GM19238 (cell line): Measurements from ENCODE around the gene PDP2.
"Not testable (repeated sequence)": the region's sequence is repeated elsewhere in the genome, so short reads cannot be mapped to it uniquely, and the experiment has no call there.

Source experiments
- DNase-seq: peaks from one replicate; pipeline ENCODE4 v3.0.0; 2011; ENCODE audit warnings: low spot score; ENCODE audit not compliant: insufficient read length

Gene PDP2

DNA sequence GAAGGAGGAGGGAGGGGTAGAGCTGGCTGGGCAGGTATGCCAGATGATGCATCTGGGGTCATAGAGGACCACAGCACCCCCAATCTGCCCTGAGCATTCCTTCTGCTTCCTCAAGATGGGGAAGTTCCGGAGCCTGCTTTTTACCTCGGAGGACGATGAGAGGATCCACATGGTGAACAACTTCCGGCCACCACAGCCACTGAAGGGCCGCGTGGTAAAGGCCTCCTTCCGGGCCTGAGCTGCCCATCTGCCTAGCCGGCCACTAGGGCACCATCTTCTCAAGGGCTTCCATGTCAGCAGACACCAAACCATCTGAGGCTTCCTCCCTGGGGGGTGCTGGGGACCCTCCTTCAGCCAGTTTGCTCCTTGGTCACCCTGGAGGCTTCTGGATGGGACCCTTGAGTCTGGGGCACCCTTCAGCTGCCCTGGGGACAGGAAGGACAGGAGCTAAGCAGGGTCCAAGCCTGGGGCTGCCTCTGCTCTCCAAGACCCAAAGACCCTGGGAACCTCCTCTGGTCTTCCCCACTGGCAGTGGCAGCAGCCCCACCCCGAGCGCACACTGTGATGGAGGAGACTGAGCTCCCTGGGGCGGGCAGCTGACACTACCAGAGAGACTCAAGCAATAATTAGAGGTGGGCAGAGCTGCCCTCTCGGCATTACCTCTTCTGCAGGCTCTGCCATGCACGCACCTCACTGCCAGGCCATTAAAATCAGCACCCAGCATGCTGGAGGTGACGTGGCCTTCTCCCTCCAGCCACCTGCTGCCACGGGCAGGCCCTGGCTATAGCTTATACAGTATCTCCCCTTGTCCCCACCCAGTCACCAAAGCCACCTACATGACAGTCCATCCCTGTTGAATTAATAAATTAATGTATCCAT, 26.8 kb upstream of the PDP2 start:
- no peak for DNase-seq

DNA sequence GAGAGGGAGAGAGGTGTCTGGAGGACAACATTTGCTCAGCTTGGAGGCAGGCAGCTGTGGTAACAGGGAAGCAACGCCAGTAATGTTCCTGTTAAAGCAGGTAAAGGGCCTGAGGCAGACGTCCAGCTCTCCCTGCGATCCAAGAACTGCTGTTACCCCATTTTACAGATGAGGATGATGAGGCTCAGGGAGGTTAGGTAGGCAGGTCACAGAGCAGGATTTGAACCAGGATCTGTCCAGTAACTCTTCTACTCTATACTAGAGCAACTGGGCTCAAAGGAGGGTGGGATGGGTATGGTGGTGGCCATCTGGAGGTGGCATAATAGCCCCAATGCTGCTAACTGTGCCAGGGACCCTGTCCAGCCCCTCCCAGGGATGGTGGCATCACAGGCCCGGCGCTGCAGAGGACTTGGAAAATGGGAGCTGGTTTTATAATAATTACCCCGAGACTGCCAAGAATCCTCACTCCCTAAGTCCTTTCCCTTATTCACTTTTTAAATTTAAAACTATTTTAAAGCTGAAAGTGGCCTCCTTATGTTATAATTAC, 24.1 kb upstream of the PDP2 start:
- no peak for DNase-seq

DNA sequence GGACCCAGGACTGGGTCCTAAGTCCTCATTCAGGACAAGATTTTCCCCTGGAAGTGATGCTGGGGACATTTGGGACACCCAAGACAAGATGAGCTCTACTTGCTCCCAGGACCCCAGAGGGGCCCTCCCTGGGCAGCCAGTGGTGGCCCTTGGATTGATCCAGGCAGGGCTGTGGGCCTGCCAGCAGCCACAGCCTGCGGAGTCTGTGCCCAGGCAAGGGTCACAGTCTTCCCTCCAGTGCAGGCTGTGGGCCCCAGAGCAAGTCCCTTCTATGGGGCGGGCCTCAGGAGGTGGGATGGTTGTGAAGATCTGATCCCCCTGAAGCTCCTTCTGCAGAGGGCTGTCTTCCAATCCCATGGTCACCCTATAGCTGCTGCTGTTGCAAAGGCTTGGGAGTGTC, 23.5 kb upstream of the PDP2 start:
- no peak for DNase-seq

DNA sequence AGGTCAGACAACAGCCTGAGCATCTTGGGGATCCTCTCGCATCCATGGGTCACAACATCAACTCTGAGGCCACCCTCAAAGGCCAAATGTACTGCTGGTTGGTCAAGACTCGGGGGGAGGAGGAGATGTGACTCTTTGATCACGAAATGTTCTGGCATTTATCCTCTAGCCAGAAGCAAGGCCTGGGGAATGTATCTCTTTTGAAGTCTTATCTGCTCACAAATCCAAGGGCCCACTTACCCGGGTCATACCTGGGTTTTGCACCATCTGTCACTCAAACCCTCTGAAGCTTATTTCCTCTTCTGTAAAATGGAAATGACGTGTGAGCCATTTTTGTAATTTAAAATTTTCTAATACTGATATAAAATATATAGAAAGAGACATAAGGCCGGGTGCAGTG, 22.9 kb upstream of the PDP2 start:
- no peak for DNase-seq

DNA sequence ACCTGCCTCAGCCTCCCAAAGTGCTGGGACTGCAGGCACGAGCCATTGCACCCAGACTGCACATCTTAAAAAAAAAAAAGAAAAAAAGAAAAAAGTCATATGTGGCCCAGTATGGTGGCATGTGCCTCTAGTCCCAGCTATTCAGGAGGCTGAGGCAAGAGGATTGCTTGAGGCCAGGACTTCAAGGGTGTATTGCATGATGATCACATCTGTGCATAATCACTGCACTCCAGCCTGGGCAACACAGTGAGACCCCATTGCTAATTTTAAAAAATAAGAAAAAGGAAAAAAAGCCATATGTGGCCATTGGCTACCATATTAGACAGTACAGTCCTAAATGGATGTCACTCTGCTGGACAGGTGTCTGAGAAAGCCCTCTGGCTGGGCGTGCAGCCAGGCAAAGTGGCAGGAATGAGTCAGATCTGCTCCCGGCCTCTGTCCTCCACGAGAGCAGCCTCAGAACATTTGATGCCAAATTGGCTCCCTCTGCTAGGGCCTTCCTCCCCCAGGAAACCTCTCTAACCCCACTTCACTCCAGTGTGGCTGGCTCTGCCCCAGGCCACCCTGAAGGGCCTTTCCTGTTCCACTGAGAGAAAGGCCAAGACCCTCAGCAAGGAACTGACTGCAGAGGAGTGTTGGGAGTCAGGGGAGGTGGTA, 21.4 kb upstream of the PDP2 start:
- DNase-seq: no peak

DNA sequence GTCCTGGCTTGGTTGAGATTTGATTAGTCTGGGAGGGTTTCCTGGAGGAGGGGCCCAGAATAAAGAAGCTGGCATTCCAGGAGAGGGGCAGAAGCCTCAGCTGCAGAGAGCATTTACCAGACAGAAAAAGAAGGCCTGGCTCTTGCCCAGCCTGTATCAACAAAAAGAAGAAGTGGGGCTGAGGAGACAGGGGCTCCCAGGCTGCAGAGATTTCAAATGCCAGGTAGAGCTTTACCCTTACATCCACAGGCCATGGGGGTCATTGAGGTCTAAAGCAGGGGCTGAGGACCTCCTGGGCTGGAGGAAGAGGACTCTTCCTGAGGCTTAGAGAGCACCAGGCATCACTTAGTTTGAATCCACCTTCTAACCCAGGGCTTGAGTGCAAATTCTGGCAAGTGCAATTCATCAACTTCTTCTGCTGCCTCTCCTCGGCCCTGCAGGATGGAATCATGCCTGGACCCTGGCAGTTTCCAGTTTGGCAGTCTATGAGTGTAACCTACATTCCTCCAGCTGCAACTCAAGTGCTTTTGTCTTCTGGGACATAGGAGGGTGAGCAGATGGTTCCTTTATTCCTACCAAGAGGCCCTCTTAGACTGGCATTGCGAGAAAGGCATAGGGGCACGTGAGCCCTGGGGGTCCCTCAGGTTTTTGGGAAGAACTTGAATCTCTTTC, 20.8 kb upstream of the PDP2 start:
- no peak for DNase-seq

DNA sequence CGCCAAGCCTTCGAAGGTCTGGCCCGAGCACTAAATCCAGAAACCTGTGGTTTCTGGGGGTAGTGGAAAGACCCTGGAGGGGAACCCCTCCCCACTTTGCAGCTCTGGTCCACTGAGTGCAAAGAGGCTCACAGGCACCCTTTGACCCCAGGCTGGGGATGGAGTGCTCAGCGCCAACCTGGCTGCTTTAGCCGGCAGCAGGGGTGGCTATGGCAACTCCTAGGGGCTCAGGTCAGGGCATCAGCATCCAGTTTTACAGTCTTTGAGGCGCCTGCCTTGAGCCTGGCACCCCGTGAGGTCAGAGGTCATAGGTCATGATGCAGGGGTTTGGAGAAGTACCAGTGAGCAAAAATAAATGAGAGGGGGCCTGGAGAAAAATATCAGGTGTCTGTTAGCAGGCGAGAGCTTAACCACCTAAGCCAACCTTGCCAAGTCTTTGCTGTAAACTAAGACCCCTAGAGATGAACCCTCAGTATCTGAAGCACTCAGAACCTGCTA, 18.2 kb upstream of the PDP2 start:
- no peak for DNase-seq

DNA sequence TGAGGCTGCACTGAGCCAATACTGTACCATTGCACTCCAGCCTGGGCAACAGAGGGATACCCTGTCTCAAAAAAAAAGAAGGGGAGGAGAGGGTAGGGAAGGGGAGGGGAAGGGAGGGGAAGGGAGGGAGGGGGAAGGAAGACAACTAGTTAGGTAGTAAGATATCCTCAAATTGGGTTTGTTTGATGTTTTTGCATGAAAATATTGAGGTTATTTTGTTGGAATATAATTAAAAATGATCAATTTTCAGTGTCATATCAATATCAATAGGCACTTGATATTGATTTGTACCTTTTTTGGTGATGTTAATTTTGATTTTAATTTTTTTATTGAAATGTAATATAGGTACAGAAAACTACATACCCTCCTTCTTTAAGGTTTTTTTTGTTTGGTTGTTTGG, 16.6 kb upstream of the PDP2 start:
- DNase-seq: no peak

DNA sequence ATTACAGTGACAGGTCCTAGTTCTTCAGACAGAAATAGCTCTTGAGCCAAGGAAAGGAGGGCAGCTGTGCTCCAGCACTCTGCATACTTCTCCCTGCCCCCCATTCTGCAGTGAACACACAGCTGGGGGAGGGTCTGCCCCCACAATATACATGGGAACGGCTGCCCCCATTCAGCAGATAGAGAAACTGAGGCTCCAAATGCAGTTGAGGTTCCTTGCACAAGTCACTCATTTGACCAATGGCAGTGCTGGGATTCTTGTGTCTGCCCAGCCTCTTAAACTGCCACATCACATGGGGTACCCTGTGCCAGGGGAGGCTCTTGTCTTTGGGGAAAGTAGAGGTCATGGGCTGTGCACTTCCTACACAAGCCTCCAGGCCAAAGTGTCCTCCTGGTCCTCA, 10.9 kb upstream of the PDP2 start:
- no peak for DNase-seq

DNA sequence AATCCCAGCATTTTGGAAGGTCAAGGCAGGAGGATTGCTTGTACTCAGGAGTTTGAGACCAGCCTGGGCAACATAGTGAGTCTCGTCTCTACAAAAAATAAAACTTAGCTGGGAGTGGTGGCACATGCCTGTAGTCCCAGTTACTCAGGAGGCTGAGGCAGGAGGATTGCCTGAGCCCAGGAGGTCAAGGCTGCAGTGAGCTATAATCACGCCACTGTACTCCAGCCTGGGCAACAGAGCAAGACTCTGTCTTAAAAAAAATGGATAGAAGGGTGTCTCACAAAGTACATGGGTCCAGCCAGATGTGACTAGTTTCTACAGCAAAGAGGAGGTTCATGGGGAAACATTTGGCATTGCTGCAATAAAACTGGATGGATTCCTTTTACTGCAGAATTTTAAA, 9.0 kb upstream of the PDP2 start:
- DNase-seq: not testable (repeated sequence)

DNA sequence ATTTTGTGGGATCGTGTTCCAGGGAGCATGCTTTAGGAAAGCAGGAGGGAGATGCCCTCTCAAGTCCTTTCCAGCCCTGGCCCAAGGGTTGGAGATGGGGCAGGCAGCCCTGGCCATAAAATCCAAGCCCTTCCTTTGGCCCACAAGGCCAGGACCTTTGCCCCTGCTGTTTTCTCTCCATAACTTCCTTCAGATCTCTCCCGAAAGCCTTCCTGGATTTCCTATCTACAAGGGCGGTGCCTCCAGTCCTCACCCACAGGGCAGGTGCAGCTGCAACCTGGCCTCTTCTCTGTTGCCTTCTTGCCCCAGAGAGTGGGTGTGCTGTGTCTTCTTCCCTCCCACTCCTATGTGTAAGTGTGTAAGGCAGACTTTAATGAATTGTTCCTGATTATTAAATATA, 8.5 kb upstream of the PDP2 start:
- DNase-seq: no peak

DNA sequence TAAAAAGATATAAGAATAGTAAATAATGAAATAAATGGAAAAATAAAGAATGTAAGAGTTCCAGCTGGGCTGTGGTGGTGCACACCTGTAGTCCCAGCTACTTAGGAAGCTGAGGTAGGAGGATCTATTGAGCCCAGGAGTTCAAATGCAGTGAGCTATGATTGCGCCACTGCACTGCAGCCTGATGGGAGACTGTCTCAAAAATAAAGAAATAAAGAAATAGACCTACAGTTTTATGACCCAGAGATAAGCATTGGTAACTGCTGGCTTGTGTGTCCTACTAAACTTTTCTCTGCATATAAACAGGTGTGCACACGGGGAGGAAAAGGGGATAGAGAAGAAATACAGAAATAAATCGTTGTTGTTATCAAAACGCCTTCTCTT, 7.8 kb upstream of the PDP2 start:
- no peak for DNase-seq

DNA sequence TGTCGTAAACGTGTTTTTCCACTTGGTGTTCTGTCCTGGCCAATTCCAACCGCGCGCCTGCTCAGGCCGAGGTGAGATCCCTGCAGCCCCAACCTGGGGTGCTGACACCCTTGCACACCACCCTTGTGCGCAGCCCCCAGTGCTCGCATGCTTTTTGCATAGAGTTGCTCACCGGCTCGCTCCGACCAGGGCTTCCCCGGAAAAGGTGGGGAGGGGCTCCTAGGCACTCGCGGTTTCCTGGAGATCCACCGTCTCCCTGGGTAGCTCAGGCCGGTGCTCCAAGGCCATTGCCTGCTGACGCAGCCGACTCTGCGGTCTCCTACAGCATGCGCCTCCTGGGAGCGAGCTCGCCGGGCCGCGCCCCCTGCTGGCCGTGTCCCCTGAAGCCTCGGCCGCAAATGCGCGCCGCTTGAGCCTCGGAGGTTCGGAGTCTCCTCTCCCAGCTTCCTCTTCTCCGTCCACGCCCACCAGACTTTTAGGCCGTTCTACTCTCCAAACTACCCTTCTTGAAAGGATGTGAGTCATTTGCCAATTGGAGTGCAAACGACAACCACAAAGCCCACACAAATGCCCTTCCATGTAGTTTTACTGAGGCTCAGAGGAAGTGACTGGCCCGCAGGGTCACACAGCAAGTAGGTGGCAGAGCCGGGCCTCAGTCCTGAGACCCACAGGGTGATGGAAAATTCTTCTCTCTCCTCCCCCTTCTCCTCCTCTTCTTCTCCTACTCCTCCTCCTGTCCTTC, 7.2 kb upstream of the PDP2 start:
- DNase-seq: peak; percentile 77

DNA sequence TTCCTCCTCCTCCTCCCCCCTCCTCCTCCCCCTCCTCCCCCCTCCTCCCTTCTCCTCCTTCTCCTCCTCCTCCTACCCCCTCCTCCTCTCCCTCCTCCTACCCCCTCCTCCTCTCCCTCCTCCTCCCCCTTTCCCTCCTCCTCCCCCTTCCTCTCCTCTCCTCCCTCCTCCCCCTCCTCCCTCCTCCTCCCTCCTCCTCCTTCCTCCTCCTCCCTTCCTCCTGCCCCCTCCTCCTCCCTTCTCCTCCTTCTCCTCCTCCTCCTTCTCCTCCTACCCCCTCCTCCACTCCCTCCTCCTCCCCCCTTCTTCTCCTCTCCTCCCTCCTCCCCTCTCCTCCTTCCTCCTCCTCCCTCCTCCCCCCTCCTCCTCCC, 6.6 kb upstream of the PDP2 start:
- DNase-seq: no peak

DNA sequence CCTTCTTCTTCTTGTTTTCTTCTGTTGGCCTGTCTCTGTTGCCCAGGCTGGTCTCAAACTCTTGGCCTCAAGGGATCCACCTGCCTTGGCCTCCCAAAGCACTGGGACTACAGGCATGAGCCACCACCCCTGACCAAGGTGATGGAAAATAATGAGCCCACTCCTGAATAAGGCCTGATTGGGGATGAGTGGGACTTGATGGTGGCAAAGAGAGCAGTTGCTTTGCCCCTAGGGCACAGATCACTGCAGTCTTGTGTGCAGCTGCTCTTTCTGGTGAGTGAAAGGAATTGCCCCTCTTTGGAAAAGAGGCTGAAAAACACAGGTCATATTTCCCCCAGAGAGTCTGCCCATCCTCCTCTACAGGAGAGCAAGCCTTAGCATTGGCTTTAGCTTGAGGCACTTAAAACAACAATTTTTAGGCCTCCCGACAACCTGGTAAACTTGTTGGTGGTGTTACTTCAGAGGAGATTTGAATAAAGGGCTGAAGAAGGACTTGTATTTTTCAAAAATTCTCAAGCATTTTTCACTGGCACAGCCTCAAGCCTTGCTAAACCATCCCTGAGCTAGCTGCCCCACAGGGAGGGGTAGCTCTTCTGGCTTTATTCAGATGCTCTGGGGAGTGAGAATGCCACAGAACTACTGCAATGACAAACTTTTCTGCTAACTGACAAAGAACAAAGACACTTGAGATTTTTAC, 6.1 kb upstream of the PDP2 start:
- no peak for DNase-seq

DNA sequence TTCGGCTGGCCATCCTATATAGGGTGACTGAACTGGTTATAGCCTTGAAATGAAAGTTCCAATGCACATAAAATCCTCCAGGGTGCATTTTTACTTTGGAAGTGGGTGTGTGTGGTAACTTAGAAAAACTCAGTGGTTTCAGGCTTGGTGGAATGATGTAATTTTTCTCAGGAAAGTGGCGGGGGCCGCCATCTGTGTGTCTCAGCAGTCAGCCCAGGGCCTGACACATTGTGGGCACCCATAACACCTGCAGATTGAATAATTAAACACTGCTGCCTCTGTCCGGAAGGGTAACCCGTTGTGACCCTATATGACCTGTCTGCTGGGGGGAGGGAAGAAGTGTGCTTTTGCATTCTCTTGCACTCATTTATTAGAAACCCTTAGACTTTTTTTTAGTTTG, 2.2 kb upstream of the PDP2 start:
- no peak for DNase-seq

DNA sequence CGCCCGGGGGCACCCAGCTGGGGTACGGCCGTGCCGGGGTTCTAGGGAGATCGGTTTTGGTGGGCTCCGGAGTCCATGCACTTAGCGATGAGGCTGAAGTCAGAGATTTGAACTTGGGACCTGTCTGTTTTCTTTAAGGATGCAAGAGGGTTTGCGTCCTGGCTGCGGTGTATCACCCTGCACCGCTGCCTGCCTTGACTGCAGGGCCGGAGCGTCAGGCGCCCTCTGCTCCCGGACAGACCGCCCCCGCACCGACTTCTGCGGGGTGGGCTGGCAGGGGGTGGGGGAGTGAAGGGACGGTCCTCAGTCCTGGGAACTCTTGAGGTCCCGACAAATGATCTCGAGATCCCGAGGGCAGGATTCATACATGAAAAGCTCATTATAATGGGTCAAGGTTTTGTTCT, 701 bp downstream of the PDP2 start:
- no peak for DNase-seq

DNA sequence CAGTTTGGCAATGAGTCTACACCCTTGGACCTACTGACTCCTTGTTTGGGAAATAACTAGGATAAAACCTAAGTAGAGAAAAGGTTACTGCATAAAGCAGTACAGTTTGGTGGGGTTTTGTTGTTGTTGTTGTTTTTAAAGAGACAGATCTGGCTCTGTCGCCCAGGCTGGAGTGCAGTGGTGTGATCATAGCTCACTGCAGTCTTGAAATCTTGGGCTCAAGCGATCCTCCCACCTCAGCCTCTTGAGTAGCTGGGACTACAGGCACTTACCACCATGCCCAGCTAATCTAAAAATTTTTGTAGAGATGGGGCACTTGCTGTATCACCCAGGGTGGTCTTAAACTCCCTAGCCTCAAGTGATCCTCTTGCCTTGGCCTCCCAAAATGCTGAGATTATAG, 1.2 kb downstream of the PDP2 start:
- DNase-seq: no peak

DNA sequence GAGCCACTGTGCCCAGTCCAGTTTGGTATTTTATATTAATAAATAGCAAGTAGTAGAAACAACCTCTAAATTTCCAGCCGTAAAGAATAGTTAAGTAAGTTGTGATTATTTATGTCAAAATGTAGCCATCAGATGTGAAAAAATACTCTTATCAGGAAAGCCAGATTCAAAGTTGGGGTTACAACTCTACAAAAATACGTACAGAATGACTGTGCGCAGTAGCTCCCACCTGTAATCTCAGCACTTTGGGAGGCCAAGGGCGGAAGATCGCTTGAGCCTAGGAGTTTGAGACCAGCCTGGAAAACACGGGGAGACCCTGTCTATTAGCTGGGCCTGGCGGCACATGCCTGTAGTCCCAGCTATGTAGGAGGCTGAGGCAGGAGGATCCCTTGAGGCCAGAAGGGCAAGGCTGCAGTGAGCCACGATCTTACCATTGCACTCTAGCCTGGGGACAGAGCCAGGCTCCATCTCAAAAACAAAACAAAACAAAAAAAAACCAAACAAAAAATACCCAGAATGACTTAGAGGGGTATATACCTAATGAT, 1.7 kb downstream of the PDP2 start:
- no peak for DNase-seq

DNA sequence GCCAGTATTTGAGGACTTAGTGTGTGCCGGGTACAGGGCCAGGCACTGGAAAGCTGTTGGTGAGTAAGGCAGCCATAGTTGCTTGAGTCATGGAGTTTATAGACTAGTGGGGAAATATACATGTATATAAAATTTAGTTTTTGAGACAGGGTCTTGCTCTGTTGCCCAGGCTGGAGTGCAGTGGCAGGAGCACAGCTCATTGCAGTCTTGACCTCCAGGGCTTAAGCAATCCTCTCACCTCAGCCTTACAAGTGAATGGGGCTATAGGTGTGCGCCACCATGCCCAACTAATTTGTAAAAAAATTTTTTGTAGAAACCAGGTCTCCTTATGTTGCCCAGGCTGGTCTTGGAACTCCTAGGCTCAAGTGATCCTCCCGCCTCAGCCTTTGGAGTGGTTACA, 2.4 kb downstream of the PDP2 start:
- no peak for DNase-seq

DNA sequence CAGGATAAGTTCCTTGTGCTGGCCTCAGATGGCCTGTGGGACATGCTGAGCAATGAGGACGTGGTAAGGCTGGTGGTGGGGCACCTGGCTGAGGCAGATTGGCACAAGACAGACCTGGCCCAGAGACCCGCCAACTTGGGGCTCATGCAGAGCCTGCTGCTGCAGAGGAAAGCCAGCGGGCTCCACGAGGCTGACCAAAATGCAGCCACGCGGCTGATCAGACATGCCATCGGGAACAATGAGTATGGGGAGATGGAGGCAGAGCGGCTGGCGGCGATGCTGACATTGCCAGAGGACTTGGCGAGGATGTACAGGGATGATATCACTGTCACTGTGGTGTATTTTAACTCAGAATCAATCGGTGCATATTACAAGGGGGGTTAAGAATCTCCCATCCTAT, 5.2 kb downstream of the PDP2 start:
- no peak for DNase-seq
